HEK293T (cell line): ENCODE measurements around the gene CHD2.

Source experiments
- CTCF ChIA-PET: fragments of 350-600 bp; formaldehyde crosslinking; extraction: SDS; loops from one replicate; lab custom pipeline; 2021; ENCODE audit warnings: antibody characterized with exemption, inconsistent platforms; lab: Yijun Ruan, JAX
- POLR2A ChIA-PET: fragments of 350-600 bp; formaldehyde crosslinking; extraction: SDS; loops from one replicate; lab custom pipeline; 2020; ENCODE audit warnings: antibody characterized with exemption, inconsistent platforms; lab: Yijun Ruan, JAX
- DNase-seq: peaks from one replicate; pipeline ENCODE4 v3.0.0; 2012; ENCODE audit warnings: mixed read lengths; ENCODE audit errors: extremely low spot score
- ARNT ChIP-seq: fragments of 450-650 bp; IDR thresholded peaks from 2 replicates; pipeline ENCODE4 v1.6.1; 2017; ENCODE audit warnings: mild to moderate bottlenecking
- BHLHE40 ChIP-seq: fragments of 450-650 bp; IDR thresholded peaks from 2 replicates; pipeline ENCODE4 v1.6.1; 2016; ENCODE audit warnings: mild to moderate bottlenecking, moderate library complexity, borderline replicate concordance
- CTBP1 ChIP-seq: fragments of 450-650 bp; IDR thresholded peaks from 2 replicates; pipeline ENCODE4 v1.6.1; 2016; ENCODE audit warnings: borderline replicate concordance
- ELF4 ChIP-seq: fragments of 450-650 bp; IDR thresholded peaks from 2 replicates; pipeline ENCODE4 v1.6.1; 2017; ENCODE audit warnings: antibody characterized with exemption
- FOXA1 ChIP-seq: fragments of 450-650 bp; IDR thresholded peaks from 2 replicates; pipeline ENCODE4 v1.6.1; 2016; ENCODE audit warnings: mild to moderate bottlenecking
- FOXK2 ChIP-seq: fragments of 450-650 bp; IDR thresholded peaks from 2 replicates; pipeline ENCODE4 v1.6.1; 2016; ENCODE audit warnings: mild to moderate bottlenecking
- FOXM1 ChIP-seq: fragments of 450-650 bp; IDR thresholded peaks from 2 replicates; pipeline ENCODE4 v1.6.1; 2017; ENCODE audit warnings: mild to moderate bottlenecking, borderline replicate concordance
- HDGF ChIP-seq: fragments of 450-650 bp; IDR thresholded peaks from 2 replicates; pipeline ENCODE4 v1.6.1; 2017; ENCODE audit warnings: antibody characterized with exemption, borderline replicate concordance
- L3MBTL2 ChIP-seq: fragments of 450-650 bp; conservative IDR thresholded peaks from 2 replicates; pipeline ENCODE4 v1.6.1; 2016; ENCODE audit warnings: mild to moderate bottlenecking
- LEF1 ChIP-seq: fragments of 450-650 bp; IDR thresholded peaks from 2 replicates; pipeline ENCODE4 v1.6.1; 2017; ENCODE audit warnings: mild to moderate bottlenecking, borderline replicate concordance
- NFRKB ChIP-seq: fragments of 450-650 bp; IDR thresholded peaks from 2 replicates; pipeline ENCODE4 v1.6.1; 2016; ENCODE audit warnings: mild to moderate bottlenecking, moderate library complexity
- PKNOX1 ChIP-seq: fragments of 450-650 bp; IDR thresholded peaks from 2 replicates; pipeline ENCODE4 v1.6.1; 2016
- SP1 ChIP-seq: fragments of 450-650 bp; IDR thresholded peaks from 2 replicates; pipeline ENCODE4 v1.6.1; 2017
- SUZ12 ChIP-seq: fragments of 450-650 bp; IDR thresholded peaks from 2 replicates; pipeline ENCODE4 v1.6.1; 2016; ENCODE audit warnings: mild to moderate bottlenecking
- TARDBP ChIP-seq: fragments of 450-650 bp; IDR thresholded peaks from 2 replicates; pipeline ENCODE4 v1.6.1; 2016
- ZNF384 ChIP-seq: fragments of 450-650 bp; IDR thresholded peaks from 2 replicates; pipeline ENCODE4 v1.6.1; 2016

Gene CHD2

GRCh38 chr15:93070551-93071296 is 170.6 kb downstream of the CHD2 start:
- ChIA-PET CTCF (interaction anchor here (1.0 to 2.4 kb wide), 3 partner anchors 17 to 356 kb away, joined by 3 to 13 read pairs (median 4); no protein-coding TSS in a partner anchor), POLR2A (interaction anchor here (1.0 to 3.5 kb wide), 5 partner anchors 9 to 171 kb away, joined by 3 to 12 read pairs (median 6); partner anchors contain the start of gene CHD2)
- no peak for DNase-seq
- TF ChIP-seq FOXM1 (no peak), TARDBP (no peak), LEF1 (no peak), ELF4 (no peak), FOXK2 (no peak), ZNF384 (no peak), L3MBTL2 (no peak), FOXA1 (no peak), SUZ12 (no peak), SP1 (no peak)

GRCh38 chr15:93071469-93071936 is 171.4 kb downstream of the CHD2 start:
- DNase-seq: no peak
- TF ChIP-seq HDGF (no peak), BHLHE40 (no peak), FOXM1 (no peak)
- ChIA-PET POLR2A (interaction anchor here (1.0 to 3.5 kb wide), 9 partner anchors 10 to 171 kb away, joined by 3 to 12 read pairs (median 3); partner anchors contain the start of gene CHD2), CTCF (interaction anchor here (1.2 to 2.4 kb wide), 4 partner anchors 16 to 1048 kb away, joined by 4 to 13 read pairs (median 6); no protein-coding TSS in a partner anchor)

GRCh38 chr15:93072011-93072410 is 171.9 kb downstream of the CHD2 start:
- ChIA-PET CTCF (interaction anchor here (1.0 to 2.4 kb wide), 5 partner anchors 16 to 1048 kb away, joined by 3 to 13 read pairs (median 5); no protein-coding TSS in a partner anchor), POLR2A (interaction anchor here (1.0 to 3.5 kb wide), 8 partner anchors 10 to 51 kb away, joined by 3 to 12 read pairs (median 4); no protein-coding TSS in a partner anchor)
- peak; percentile 42 for DNase-seq
- TF ChIP-seq TARDBP (no peak), LEF1 (no peak), NFRKB (no peak), FOXM1 (no peak), ZNF384 (no peak; the same call in 1 of the 2 replicates), ARNT (no peak), L3MBTL2 (no peak; the same call in 1 of the 2 replicates), HDGF (no peak), SUZ12 (no peak), FOXA1 (no peak), PKNOX1 (no peak), SP1 (no peak), BHLHE40 (no peak), CTBP1 (no peak), FOXK2 (no peak), ELF4 (no peak)

- DNase-seq: peak; percentile 87
- CTCF ChIA-PET: interaction anchor here (1.0 to 2.4 kb wide), 5 partner anchors 15 to 1047 kb away, joined by 3 to 13 read pairs (median 5); no protein-coding TSS in a partner anchor
- POLR2A ChIA-PET: interaction anchor here (0.9 to 3.5 kb wide), 6 partner anchors 11 to 47 kb away, joined by 3 to 12 read pairs (median 3); no protein-coding TSS in a partner anchor
- TF ChIP-seq PKNOX1: peak; percentile 81
- peak; percentile 26; the same call in 1 of the 2 replicates for TF ChIP-seq FOXM1
- TF ChIP-seq L3MBTL2: peak; percentile 37; the same call in 1 of the 2 replicates
- TF ChIP-seq ZNF384: no peak
- TF ChIP-seq ARNT: 0 out of 2 replicates have a peak, but pooled peaks have one; percentile 4
- no peak for TF ChIP-seq TARDBP
Observed at GRCh38 chr15:93072411-93073394, 172.6 kb downstream of the CHD2 start.

GRCh38 chr15:93073465-93073952 is 173.4 kb downstream of the CHD2 start:
- no peak for TF ChIP-seq ARNT
- TF ChIP-seq ELF4: no peak
- no peak for TF ChIP-seq FOXM1
- no peak for TF ChIP-seq LEF1
- POLR2A ChIA-PET: interaction anchor here (3.5 kb wide), 1 partner anchor 14 kb away, joined by 12 read pairs; no protein-coding TSS in a partner anchor
- CTCF ChIA-PET: interaction anchor here (0.9 kb wide), 1 partner anchor 43 kb away, joined by 3 read pairs; no protein-coding TSS in a partner anchor
- no peak for DNase-seq

GRCh38 chr15:93074599-93074998 is 174.5 kb downstream of the CHD2 start:
- no peak for TF ChIP-seq FOXM1
- CTCF ChIA-PET: interaction anchor here (0.9 to 4.5 kb wide), 2 partner anchors 13 to 44 kb away, joined by 3 to 44 read pairs; partner anchors contain the start of gene RGMA
- POLR2A ChIA-PET: no interaction called here
- no peak for DNase-seq
